GM23338 (cell line): Measurements from ENCODE around the gene PPP2R5C. TPM values are rescaled to one million over a fixed set of nuclear protein-coding genes. Genes with fewer than 3 reads are reported as not detected.

Source experiments
- ATAC-seq: fragments of 200-7000 bp; cut with Tn5 transposase; 3 replicates; pipeline ENCODE4 v1.9.1; 2020
- DNase-seq: peaks from one replicate; pipeline ENCODE4 v3.0.0-alpha.2; 2015; ENCODE audit warnings: low spot score
- H2AFZ ChIP-seq: fragments of 200-600 bp; sonication (generic); 2 replicates; pipeline ENCODE4 v1.8.0; 2016; ENCODE audit warnings: antibody characterized with exemption, mild to moderate bottlenecking, moderate library complexity
- H3F3A ChIP-seq: fragments of 200-600 bp; sonication (generic); replicated peaks from 2 replicates; pipeline ENCODE4 v1.8.0; 2017; ENCODE audit warnings: antibody characterized with exemption, mixed run types, low read depth
- H3K27ac ChIP-seq: fragments of 200-600 bp; sonication (generic); 2 replicates; pipeline ENCODE4 v1.6.1; 2016; ENCODE audit warnings: low read depth
- H3K27me3 ChIP-seq: fragments of 200-600 bp; sonication (generic); 2 replicates; pipeline ENCODE4 v1.8.0; 2016; ENCODE audit warnings: mild to moderate bottlenecking, mixed run types, moderate library complexity; ENCODE audit not compliant: insufficient read depth
- H3K36me3 ChIP-seq: fragments of 200-600 bp; sonication (generic); 2 replicates; pipeline ENCODE4 v1.8.0; 2016; ENCODE audit warnings: mild to moderate bottlenecking; ENCODE audit not compliant: insufficient read depth
- H3K4me1 ChIP-seq: fragments of 200-600 bp; sonication (generic); 2 replicates; pipeline ENCODE4 v1.8.0; 2016; ENCODE audit warnings: mild to moderate bottlenecking, moderate library complexity; ENCODE audit not compliant: insufficient read depth
- H3K4me2 ChIP-seq: fragments of 200-600 bp; sonication (generic); 2 replicates; pipeline ENCODE4 v1.7.1; 2017; ENCODE audit warnings: mixed run types
- H3K4me3 ChIP-seq: fragments of 200-600 bp; sonication (generic); 2 replicates; pipeline ENCODE4 v1.6.1; 2016; ENCODE audit warnings: mixed run types
- H3K79me2 ChIP-seq: fragments of 200-600 bp; sonication (generic); replicated peaks from 2 replicates; pipeline ENCODE4 v1.8.0; 2017; ENCODE audit warnings: mild to moderate bottlenecking; ENCODE audit not compliant: insufficient read depth
- H3K9me2 ChIP-seq: fragments of 200-600 bp; sonication (generic); 2 replicates; pipeline ENCODE4 v1.8.0; 2017; ENCODE audit not compliant: insufficient read depth
- H4K20me1 ChIP-seq: fragments of 200-600 bp; sonication (generic); replicated peaks from 2 replicates; pipeline ENCODE4 v1.8.0; 2017; ENCODE audit warnings: mild to moderate bottlenecking; ENCODE audit not compliant: insufficient read depth
- H3K27ac Mint-ChIP-seq: 2 replicates; pipeline ENCODE4 v1.8.0; 2020; ENCODE audit warnings: inconsistent platforms, mild to moderate bottlenecking, moderate library complexity, mixed read lengths
- H3K27me3 Mint-ChIP-seq: 3 replicates; pipeline ENCODE4 v1.8.0; 2022; ENCODE audit warnings: low read depth, mild to moderate bottlenecking, moderate library complexity, mixed read lengths, inconsistent platforms; ENCODE audit not compliant: insufficient read depth, poor library complexity
- H3K36me3 Mint-ChIP-seq: 3 replicates; pipeline ENCODE4 v1.8.0; 2021; ENCODE audit warnings: low read depth, mild to moderate bottlenecking, inconsistent platforms, moderate library complexity, mixed read lengths
- H3K4me1 Mint-ChIP-seq: 3 replicates; pipeline ENCODE4 v1.8.0; 2020; ENCODE audit warnings: mild to moderate bottlenecking, inconsistent platforms, mixed read lengths
- H3K4me3 Mint-ChIP-seq: 3 replicates; pipeline ENCODE4 v1.8.0; 2021; ENCODE audit warnings: moderate library complexity, mild to moderate bottlenecking, inconsistent platforms, mixed read lengths
- H3K9me3 Mint-ChIP-seq: 3 replicates; pipeline ENCODE4 v1.8.0; 2020; ENCODE audit warnings: moderate library complexity, mild to moderate bottlenecking, inconsistent platforms, mixed read lengths
- EZH2phosphoT487 ChIP-seq: fragments of 200-600 bp; sonication (generic); IDR thresholded peaks from one replicate; pipeline ENCODE4 v1.8.1; 2018; ENCODE audit warnings: antibody characterized with exemption; ENCODE audit not compliant: unreplicated experiment
- JUNB ChIP-seq: IDR thresholded peaks from one replicate; pipeline ENCODE4 v1.6.1; 2016; ENCODE audit warnings: antibody characterized with exemption; ENCODE audit not compliant: unreplicated experiment
- POLR2AphosphoS5 ChIP-seq: IDR thresholded peaks from 2 replicates; pipeline ENCODE4 v1.6.1; 2016; ENCODE audit warnings: antibody characterized with exemption, low read depth
- ZNF114 ChIP-seq: fragments of 250-450 bp; sonication (Bioruptor Pico); IDR thresholded peaks from 2 replicates; pipeline ENCODE4 v1.5.0; 2020; ENCODE audit warnings: mild to moderate bottlenecking, moderate library complexity
- polyA plus RNA-seq: library from polyadenylated mRNA; unstranded; fragments of >200 nt; fragmentation: Nextera tagmentation; extraction: Ambion mirVana; gene quantifications from 2 replicates; pipeline ENCODE4 v1.2.1, GENCODE V29; 2016
- total RNA-seq: library from RNA; depleted of rRNA; stranded (reverse); fragments of >200 nt; shearing (Covaris generic); gene quantifications from 2 replicates; pipeline ENCODE4 v1.2.3, GENCODE V29; 2014
- TF ChIP-seq, protein P1 (sequence below): fragments of 250-450 bp; sonication (Bioruptor Pico); IDR thresholded peaks from 2 replicates; pipeline ENCODE4 v1.5.0; 2020; ENCODE audit warnings: mild to moderate bottlenecking, moderate library complexity

PPP2R5C gene
- total and polyA plus RNA-seq, 2 experiments from 2014 or later = 75.4 to 79.7 TPM

DNA sequence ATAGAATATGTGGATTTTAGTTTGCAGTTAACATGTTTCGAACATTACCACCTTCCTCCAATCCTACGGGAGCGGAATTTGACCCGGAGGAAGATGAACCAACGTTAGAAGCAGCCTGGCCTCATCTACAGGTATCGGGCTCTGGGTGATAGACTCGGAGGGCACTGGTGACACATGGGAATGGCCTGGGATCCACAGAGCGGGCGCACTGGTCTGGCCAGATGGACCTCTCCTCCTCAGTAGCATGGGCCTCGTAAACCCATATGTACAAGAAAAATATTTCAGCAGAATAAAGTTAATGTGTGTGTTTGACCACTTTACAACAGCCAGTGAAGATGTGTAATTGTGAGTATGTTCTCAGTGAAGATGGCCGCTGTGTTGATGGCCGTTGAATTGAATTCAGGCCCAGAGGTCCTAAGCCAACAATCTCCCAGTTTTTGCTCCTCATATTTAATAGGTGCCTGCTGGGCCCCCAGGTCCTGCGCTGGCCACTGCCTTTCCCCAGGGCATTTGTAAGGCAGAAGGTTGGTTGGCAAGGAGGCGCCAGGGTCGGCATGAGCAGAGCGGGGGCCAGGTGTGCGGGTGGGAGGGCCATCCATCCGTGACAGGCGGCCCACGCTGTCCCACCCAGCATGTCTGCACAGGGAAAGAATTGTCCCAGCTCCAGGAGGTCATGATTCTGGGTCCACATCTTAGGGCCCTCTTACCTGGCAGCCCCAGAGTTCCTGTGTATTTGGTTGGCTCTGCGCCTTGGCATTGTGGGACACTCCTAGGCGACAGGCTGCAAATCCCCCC is 120.8 kb downstream of the PPP2R5C start:
- DNase-seq = no peak
- no peaks in the 10 kb centered on the region for H3K9me2 ChIP-seq
- Mint-ChIP-seq H3K4me3 (no peak overlapping the region), H3K36me3 (peaks cover 28% of the 10 kb centered on the region), H3K27ac (no peak overlapping the region), H3K4me1 (no peaks in the 10 kb centered on the region), H3K9me3 (no peaks in the 10 kb centered on the region), H3K27me3 (peaks cover 2% of the 10 kb centered on the region)
- H3K27me3 ChIP-seq = no peaks in the 10 kb centered on the region
- no peaks in the 10 kb centered on the region for H3K36me3 ChIP-seq
- H3F3A ChIP-seq = no peaks in the 10 kb centered on the region
- H3K4me3 ChIP-seq = no peak overlapping the region
- no peak overlapping the region for H3K4me2 ChIP-seq
- H4K20me1 ChIP-seq = peaks cover 13% of the 10 kb centered on the region
- no peak overlapping the region for H2AFZ ChIP-seq
- H3K4me1 ChIP-seq = no peaks in the 10 kb centered on the region
- no peak for ATAC-seq
- H3K27ac ChIP-seq = no peak overlapping the region
- H3K79me2 ChIP-seq = no peaks in the 10 kb centered on the region
- no peak for TF ChIP-seq POLR2AphosphoS5

DNA sequence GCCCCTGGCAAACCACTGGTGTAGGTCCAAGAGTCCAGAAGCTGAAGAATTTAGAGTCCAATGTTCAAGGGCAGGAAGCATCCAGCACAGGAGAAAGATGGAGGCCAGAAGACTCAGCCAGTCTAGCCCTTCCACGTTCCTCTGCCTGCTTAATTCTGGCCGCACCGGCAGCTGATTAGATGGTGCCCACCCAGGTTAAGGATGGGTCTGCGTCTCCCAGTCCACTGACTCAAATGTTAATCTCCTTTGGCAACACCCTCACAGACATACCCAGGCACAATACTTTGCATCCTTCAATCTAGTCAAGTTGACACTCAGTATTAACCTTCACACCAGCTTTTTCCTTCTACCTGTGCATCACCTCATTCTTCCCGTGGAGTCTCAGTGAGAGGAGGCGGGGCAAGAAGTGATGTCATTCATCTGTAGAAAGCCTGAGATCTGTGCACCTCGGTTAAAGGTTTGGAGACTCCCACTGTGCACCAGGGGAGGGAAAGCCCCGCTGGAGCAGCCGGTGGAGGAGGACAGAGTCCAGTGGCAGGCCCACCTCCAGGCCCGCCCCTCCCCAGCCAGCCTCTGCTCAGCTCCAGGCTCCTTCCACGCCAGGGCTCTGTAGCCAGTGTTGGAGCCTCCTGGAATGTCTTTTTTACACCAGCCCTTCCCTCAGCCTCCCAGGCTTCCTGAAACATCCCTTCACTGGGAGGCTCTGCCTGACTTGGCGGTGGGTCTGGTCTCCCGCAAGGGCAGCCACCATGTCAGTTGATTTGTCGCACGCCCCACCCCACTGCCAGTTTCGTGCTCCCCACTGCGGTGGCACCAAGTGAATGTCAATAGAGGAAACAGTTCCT is 122.8 kb downstream of the PPP2R5C start:
- H3K4me2 ChIP-seq = no peak overlapping the region
- no peak overlapping the region for H3K4me3 ChIP-seq
- Mint-ChIP-seq H3K27me3 (peaks cover 3% of the 10 kb centered on the region), H3K36me3 (peaks cover 33% of the 10 kb centered on the region), H3K27ac (no peak overlapping the region), H3K4me1 (no peaks in the 10 kb centered on the region), H3K4me3 (no peak overlapping the region), H3K9me3 (no peaks in the 10 kb centered on the region)
- H3K79me2 ChIP-seq = no peaks in the 10 kb centered on the region
- H3F3A ChIP-seq = no peaks in the 10 kb centered on the region
- no peaks in the 10 kb centered on the region for H3K36me3 ChIP-seq
- no peaks in the 10 kb centered on the region for H3K4me1 ChIP-seq
- H3K27ac ChIP-seq = no peak overlapping the region
- TF ChIP-seq, protein P1, sequence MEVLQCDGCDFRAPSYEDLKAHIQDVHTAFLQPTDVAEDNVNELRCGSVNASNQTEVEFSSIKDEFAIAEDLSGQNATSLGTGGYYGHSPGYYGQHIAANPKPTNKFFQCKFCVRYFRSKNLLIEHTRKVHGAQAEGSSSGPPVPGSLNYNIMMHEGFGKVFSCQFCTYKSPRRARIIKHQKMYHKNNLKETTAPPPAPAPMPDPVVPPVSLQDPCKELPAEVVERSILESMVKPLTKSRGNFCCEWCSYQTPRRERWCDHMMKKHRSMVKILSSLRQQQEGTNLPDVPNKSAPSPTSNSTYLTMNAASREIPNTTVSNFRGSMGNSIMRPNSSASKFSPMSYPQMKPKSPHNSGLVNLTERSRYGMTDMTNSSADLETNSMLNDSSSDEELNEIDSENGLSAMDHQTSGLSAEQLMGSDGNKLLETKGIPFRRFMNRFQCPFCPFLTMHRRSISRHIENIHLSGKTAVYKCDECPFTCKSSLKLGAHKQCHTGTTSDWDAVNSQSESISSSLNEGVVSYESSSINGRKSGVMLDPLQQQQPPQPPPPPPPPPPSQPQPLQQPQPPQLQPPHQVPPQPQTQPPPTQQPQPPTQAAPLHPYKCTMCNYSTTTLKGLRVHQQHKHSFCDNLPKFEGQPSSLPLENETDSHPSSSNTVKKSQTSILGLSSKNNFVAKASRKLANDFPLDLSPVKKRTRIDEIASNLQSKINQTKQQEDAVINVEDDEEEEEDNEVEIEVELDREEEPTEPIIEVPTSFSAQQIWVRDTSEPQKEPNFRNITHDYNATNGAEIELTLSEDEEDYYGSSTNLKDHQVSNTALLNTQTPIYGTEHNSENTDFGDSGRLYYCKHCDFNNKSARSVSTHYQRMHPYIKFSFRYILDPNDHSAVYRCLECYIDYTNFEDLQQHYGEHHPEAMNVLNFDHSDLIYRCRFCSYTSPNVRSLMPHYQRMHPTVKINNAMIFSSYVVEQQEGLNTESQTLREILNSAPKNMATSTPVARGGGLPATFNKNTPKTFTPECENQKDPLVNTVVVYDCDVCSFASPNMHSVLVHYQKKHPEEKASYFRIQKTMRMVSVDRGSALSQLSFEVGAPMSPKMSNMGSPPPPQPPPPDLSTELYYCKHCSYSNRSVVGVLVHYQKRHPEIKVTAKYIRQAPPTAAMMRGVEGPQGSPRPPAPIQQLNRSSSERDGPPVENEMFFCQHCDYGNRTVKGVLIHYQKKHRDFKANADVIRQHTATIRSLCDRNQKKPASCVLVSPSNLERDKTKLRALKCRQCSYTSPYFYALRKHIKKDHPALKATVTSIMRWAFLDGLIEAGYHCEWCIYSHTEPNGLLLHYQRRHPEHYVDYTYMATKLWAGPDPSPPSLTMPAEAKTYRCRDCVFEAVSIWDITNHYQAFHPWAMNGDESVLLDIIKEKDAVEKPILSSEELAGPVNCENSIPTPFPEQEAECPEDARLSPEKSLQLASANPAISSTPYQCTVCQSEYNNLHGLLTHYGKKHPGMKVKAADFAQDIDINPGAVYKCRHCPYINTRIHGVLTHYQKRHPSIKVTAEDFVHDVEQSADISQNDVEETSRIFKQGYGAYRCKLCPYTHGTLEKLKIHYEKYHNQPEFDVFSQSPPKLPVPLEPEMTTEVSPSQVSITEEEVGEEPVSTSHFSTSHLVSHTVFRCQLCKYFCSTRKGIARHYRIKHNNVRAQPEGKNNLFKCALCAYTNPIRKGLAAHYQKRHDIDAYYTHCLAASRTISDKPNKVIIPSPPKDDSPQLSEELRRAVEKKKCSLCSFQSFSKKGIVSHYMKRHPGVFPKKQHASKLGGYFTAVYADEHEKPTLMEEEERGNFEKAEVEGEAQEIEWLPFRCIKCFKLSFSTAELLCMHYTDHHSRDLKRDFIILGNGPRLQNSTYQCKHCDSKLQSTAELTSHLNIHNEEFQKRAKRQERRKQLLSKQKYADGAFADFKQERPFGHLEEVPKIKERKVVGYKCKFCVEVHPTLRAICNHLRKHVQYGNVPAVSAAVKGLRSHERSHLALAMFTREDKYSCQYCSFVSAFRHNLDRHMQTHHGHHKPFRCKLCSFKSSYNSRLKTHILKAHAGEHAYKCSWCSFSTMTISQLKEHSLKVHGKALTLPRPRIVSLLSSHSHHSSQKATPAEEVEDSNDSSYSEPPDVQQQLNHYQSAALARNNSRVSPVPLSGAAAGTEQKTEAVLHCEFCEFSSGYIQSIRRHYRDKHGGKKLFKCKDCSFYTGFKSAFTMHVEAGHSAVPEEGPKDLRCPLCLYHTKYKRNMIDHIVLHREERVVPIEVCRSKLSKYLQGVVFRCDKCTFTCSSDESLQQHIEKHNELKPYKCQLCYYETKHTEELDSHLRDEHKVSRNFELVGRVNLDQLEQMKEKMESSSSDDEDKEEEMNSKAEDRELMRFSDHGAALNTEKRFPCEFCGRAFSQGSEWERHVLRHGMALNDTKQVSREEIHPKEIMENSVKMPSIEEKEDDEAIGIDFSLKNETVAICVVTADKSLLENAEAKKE (CRISPR knock-in tag) = no peak
- TF ChIP-seq EZH2phosphoT487 (no peak), JUNB (no peak), ZNF114 (CRISPR knock-in tag) (no peak)
- peaks cover 10% of the 10 kb centered on the region for H4K20me1 ChIP-seq
- no peaks in the 10 kb centered on the region for H3K27me3 ChIP-seq
- H2AFZ ChIP-seq = no peak overlapping the region
- ATAC-seq (no peak), DNase-seq (no peak)
- H3K9me2 ChIP-seq = no peaks in the 10 kb centered on the region
